ENCODE results near the gene TENM3.

The TENM3 gene

GRCh38 chr4:182552948-182553347 is 309.7 kb downstream of the TENM3 start:
- Histone ChIP-seq H3K79me2 (ENCODE audit: insufficient read depth, low read length) (no peaks in the 10 kb centered on the region), H3K4me2 (ENCODE audit: insufficient read depth, low read length) (no peak overlapping the region), H3K36me3 (ENCODE audit: insufficient read depth, low read length) (no peaks in the 10 kb centered on the region), H3K27ac (ENCODE audit: low read length) (no peak overlapping the region), H3K4me1 (ENCODE audit: insufficient read depth, low read length) (no peaks in the 10 kb centered on the region), H4K20me1 (ENCODE audit: insufficient read depth, low read length) (no peaks in the 10 kb centered on the region), H3K4me3 (ENCODE audit: low read depth in 1 of 2, low read length in 2 of 2) (no peak overlapping the region), H3K27me3 (ENCODE audit: insufficient read depth, low read length, poor library complexity) (no peaks in the 10 kb centered on the region), H2AFZ (ENCODE audit: low read depth, low read length) (no peak overlapping the region), H3K9ac (ENCODE audit: low read depth, low read length) (no peak overlapping the region), H3K9me3 (ENCODE audit: insufficient read depth, low read length, severe bottlenecking) (no peaks in the 10 kb centered on the region)
- TF ChIP-seq EZH2 (IDR thresholded peaks at IDR 0.05; ENCODE audit: borderline replicate concordance, low read depth, low read length, severe bottlenecking) = no peak
- TF ChIP-seq, protein P1, sequence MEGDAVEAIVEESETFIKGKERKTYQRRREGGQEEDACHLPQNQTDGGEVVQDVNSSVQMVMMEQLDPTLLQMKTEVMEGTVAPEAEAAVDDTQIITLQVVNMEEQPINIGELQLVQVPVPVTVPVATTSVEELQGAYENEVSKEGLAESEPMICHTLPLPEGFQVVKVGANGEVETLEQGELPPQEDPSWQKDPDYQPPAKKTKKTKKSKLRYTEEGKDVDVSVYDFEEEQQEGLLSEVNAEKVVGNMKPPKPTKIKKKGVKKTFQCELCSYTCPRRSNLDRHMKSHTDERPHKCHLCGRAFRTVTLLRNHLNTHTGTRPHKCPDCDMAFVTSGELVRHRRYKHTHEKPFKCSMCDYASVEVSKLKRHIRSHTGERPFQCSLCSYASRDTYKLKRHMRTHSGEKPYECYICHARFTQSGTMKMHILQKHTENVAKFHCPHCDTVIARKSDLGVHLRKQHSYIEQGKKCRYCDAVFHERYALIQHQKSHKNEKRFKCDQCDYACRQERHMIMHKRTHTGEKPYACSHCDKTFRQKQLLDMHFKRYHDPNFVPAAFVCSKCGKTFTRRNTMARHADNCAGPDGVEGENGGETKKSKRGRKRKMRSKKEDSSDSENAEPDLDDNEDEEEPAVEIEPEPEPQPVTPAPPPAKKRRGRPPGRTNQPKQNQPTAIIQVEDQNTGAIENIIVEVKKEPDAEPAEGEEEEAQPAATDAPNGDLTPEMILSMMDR (IDR thresholded peaks at IDR 0.05; ENCODE audit: borderline replicate concordance, extremely low read depth, low read length, poor library complexity, severe bottlenecking) = no peak
- DNase-seq (no peak), ATAC-seq (ENCODE audit: insufficient read depth, low read depth) (no peak)

- Histone ChIP-seq H2AFZ (ENCODE audit: low read depth, low read length) (no peak overlapping the region), H3K4me2 (ENCODE audit: insufficient read depth, low read length) (no peak overlapping the region), H3K9me3 (ENCODE audit: insufficient read depth, low read length, severe bottlenecking) (no peaks in the 10 kb centered on the region), H3K27me3 (ENCODE audit: insufficient read depth, low read length, poor library complexity) (no peaks in the 10 kb centered on the region), H3K79me2 (ENCODE audit: insufficient read depth, low read length) (no peaks in the 10 kb centered on the region), H3K36me3 (ENCODE audit: insufficient read depth, low read length) (no peaks in the 10 kb centered on the region), H3K9ac (ENCODE audit: low read depth, low read length) (no peak overlapping the region), H3K27ac (ENCODE audit: low read length) (no peak overlapping the region), H4K20me1 (ENCODE audit: insufficient read depth, low read length) (no peaks in the 10 kb centered on the region), H3K4me3 (ENCODE audit: low read depth in 1 of 2, low read length in 2 of 2) (no peak overlapping the region), H3K4me1 (ENCODE audit: insufficient read depth, low read length) (no peaks in the 10 kb centered on the region)
- no peak for ATAC-seq (ENCODE audit: insufficient read depth, low read depth)
- no peak for TF ChIP-seq EZH2 (IDR thresholded peaks at IDR 0.05; ENCODE audit: borderline replicate concordance, low read depth, low read length, severe bottlenecking)
- TF ChIP-seq, protein P1 (IDR thresholded peaks at IDR 0.05; ENCODE audit: borderline replicate concordance, extremely low read depth, low read length, poor library complexity, severe bottlenecking) = no peak
- DNase-seq = no peak
Observed at GRCh38 chr4:182553653-182554052, 310.5 kb downstream of the TENM3 start.

DNA sequence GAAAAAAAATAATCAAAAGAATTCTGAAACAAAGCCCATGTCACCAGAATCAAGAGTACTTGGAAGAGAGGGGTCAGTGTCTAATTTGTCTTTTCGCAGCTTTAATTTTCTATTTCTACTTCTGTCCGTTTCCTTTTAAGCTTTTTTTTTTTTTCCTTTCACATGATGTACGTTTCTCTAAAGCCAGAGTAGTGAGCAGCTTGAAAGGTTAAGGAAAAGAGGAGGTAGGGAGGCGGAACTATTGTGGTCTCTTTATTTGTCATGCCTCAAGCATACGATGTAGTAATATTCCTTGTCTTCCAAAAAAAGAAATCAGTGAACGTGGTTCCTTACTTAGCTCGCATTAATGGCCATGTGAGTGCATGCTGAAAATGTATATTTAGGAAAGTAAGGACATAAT is 311.5 kb downstream of the TENM3 start:
- Histone ChIP-seq H3K9me3 (ENCODE audit: insufficient read depth, low read length, severe bottlenecking) (no peaks in the 10 kb centered on the region), H3K79me2 (ENCODE audit: insufficient read depth, low read length) (no peaks in the 10 kb centered on the region), H3K36me3 (ENCODE audit: insufficient read depth, low read length) (no peaks in the 10 kb centered on the region), H3K9ac (ENCODE audit: low read depth, low read length) (no peak overlapping the region), H3K27me3 (ENCODE audit: insufficient read depth, low read length, poor library complexity) (no peaks in the 10 kb centered on the region), H3K4me2 (ENCODE audit: insufficient read depth, low read length) (no peak overlapping the region), H3K27ac (ENCODE audit: low read length) (no peak overlapping the region), H3K4me3 (ENCODE audit: low read depth in 1 of 2, low read length in 2 of 2) (no peak overlapping the region), H3K4me1 (ENCODE audit: insufficient read depth, low read length) (no peaks in the 10 kb centered on the region), H4K20me1 (ENCODE audit: insufficient read depth, low read length) (no peaks in the 10 kb centered on the region), H2AFZ (ENCODE audit: low read depth, low read length) (no peak overlapping the region)
- no peak for TF ChIP-seq EZH2 (IDR thresholded peaks at IDR 0.05; ENCODE audit: borderline replicate concordance, low read depth, low read length, severe bottlenecking)
- TF ChIP-seq, protein P1 (IDR thresholded peaks at IDR 0.05; ENCODE audit: borderline replicate concordance, extremely low read depth, low read length, poor library complexity, severe bottlenecking) = no peak
- DNase-seq = no peak
- no peak for ATAC-seq (ENCODE audit: insufficient read depth, low read depth)

- ATAC-seq (ENCODE audit: insufficient read depth, low read depth) (no peak), DNase-seq (no peak)
- Histone ChIP-seq H3K27me3 (ENCODE audit: insufficient read depth, low read length, poor library complexity) (no peaks in the 10 kb centered on the region), H3K9ac (ENCODE audit: low read depth, low read length) (no peak overlapping the region), H3K36me3 (ENCODE audit: insufficient read depth, low read length) (no peaks in the 10 kb centered on the region), H4K20me1 (ENCODE audit: insufficient read depth, low read length) (no peaks in the 10 kb centered on the region), H3K4me3 (ENCODE audit: low read depth in 1 of 2, low read length in 2 of 2) (no peak overlapping the region), H3K79me2 (ENCODE audit: insufficient read depth, low read length) (no peaks in the 10 kb centered on the region), H3K4me1 (ENCODE audit: insufficient read depth, low read length) (no peaks in the 10 kb centered on the region), H3K27ac (ENCODE audit: low read length) (no peak overlapping the region), H3K4me2 (ENCODE audit: insufficient read depth, low read length) (no peak overlapping the region), H2AFZ (ENCODE audit: low read depth, low read length) (no peak overlapping the region), H3K9me3 (ENCODE audit: insufficient read depth, low read length, severe bottlenecking) (no peaks in the 10 kb centered on the region)
- TF ChIP-seq, protein P1 (IDR thresholded peaks at IDR 0.05; ENCODE audit: borderline replicate concordance, extremely low read depth, low read length, poor library complexity, severe bottlenecking) = no peak
- TF ChIP-seq EZH2 (IDR thresholded peaks at IDR 0.05; ENCODE audit: borderline replicate concordance, low read depth, low read length, severe bottlenecking) = no peak
Observed at GRCh38 chr4:182555997-182556418, 312.8 kb downstream of the TENM3 start.
